H1 (cell line): ENCODE measurements around the gene FGF14. TPM values are rescaled to one million over a fixed set of nuclear protein-coding genes. Genes with fewer than 3 reads are reported as not detected.

Experiments used
- CTCF ChIA-PET: fragments of 300-600 bp; sonication (Branson Sonifier 250); formaldehyde crosslinking; loops from one replicate; lab custom pipeline; 2021; ENCODE audit not compliant: partially characterized antibody; lab: Charles Lee
- POLR2A ChIA-PET: fragments of 300-600 bp; sonication (Branson Sonifier 250); formaldehyde crosslinking; loops from one replicate; lab custom pipeline; 2021; ENCODE audit warnings: inconsistent platforms; ENCODE audit not compliant: partially characterized antibody; lab: Charles Lee
- DNase-seq, 2 experiments: peaks; one replicate each; pipeline versions ENCODE4 v3.0.0 to v3.0.0-alpha.2; 2010 to 2022; ENCODE audit warnings: low spot score in 2 of 2, low read depth in 1 of 2, mixed read lengths in 1 of 2
- FAIRE-seq: peaks from 2 replicates; lab custom pipeline; 2011; peaks lifted over from hg19 to GRCh38; lab: Jason Lieb, UNC
- H2AFZ ChIP-seq: 2 replicates; pipeline ENCODE4 v1.8.1; 2012; ENCODE audit warnings: low read length, inconsistent platforms
- H2AK5ac ChIP-seq: 2 replicates; pipeline ENCODE4 v1.6.1; 2013; ENCODE audit warnings: low read depth, low read length
- H2BK120ac ChIP-seq: replicated peaks from 2 replicates; pipeline ENCODE3; 2013; ENCODE audit warnings: low read depth, low read length, inconsistent platforms
- H2BK12ac ChIP-seq: 2 replicates; pipeline ENCODE4 v1.6.1; 2013; ENCODE audit warnings: low read depth, low read length
- H2BK15ac ChIP-seq: 2 replicates; pipeline ENCODE4 v1.6.1; 2013; ENCODE audit warnings: low read length
- H2BK20ac ChIP-seq: 2 replicates; pipeline ENCODE4 v1.6.1; 2013; ENCODE audit warnings: low read length
- H2BK5ac ChIP-seq: 2 replicates; pipeline ENCODE4 v1.6.1; 2013; ENCODE audit warnings: low read depth, low read length
- H3K14ac ChIP-seq: 2 replicates; pipeline ENCODE4 v1.6.1; 2013; ENCODE audit warnings: inconsistent platforms; ENCODE audit not compliant: insufficient read length
- H3K18ac ChIP-seq: 2 replicates; pipeline ENCODE4 v1.6.1; 2013; ENCODE audit warnings: low read length; ENCODE audit errors: extremely low read depth
- H3K23ac ChIP-seq: 2 replicates; pipeline ENCODE4 v1.6.1; 2013; ENCODE audit warnings: inconsistent platforms; ENCODE audit not compliant: insufficient read length
- H3K23me2 ChIP-seq: 2 replicates; pipeline ENCODE4 v1.6.1; 2013; ENCODE audit warnings: low read depth, low read length
- H3K27ac ChIP-seq: 2 replicates; pipeline ENCODE4 v1.6.1; 2011; ENCODE audit warnings: low read depth, low read length, inconsistent platforms
- H3K27me3 ChIP-seq, 4 experiments: replicated peaks in 1 of 4; 1 replicate in 1 of 4; 2 replicates in 3 of 4; pipeline versions ENCODE4 v1.6.1 to v1.8.1; 2011 to 2013; ENCODE audit warnings: low read length in 3 of 4, mild to moderate bottlenecking in 3 of 4, inconsistent platforms in 2 of 4, mixed read lengths in 2 of 4, moderate library complexity in 1 of 4; ENCODE audit not compliant: control insufficient read depth in 3 of 4, insufficient read depth in 3 of 4; ENCODE audit errors: extremely low read depth in 1 of 4
- H3K36me3 ChIP-seq, 4 experiments: 2 replicates each; pipeline versions ENCODE4 v1.6.1 to v1.8.1; 2011 to 2013; ENCODE audit warnings: mild to moderate bottlenecking in 4 of 4, low read length in 3 of 4, moderate library complexity in 2 of 4, control low read depth in 1 of 4, inconsistent platforms in 1 of 4; ENCODE audit not compliant: insufficient read depth in 4 of 4, control insufficient read depth in 2 of 4
- H3K4ac ChIP-seq: replicated peaks from 2 replicates; pipeline ENCODE3; 2013; ENCODE audit warnings: low read length, low read depth, mixed read lengths, inconsistent platforms; ENCODE audit not compliant: insufficient read length
- H3K4me1 ChIP-seq, 4 experiments: replicated peaks in 1 of 4; 1 replicate in 1 of 4; 2 replicates in 3 of 4; pipeline versions ENCODE4 v1.6.1 to v1.8.1; 2011 to 2013; ENCODE audit warnings: low read length in 3 of 4, inconsistent platforms in 2 of 4, mixed read lengths in 1 of 4; ENCODE audit not compliant: insufficient read depth in 4 of 4, control insufficient read depth in 3 of 4
- H3K4me2 ChIP-seq, 2 experiments: 2 replicates each; pipeline versions ENCODE4 v1.6.1 to v1.8.1; 2011 to 2013; ENCODE audit warnings: low read depth in 2 of 2, low read length in 2 of 2, control low read depth in 1 of 2, inconsistent platforms in 1 of 2, mild to moderate bottlenecking in 1 of 2; ENCODE audit not compliant: insufficient read depth in 1 of 2
- H3K4me3 ChIP-seq, 4 experiments: fragments of 200-600, 300-600 bp in 1 of 4; sonication (generic), shearing (Covaris generic), sonication (Bioruptor Twin) in 1 of 4; 2 replicates each; pipeline versions ENCODE4 v1.5.1 to v1.8.1; 2011 to 2016; ENCODE audit warnings: low read length in 4 of 4, low read depth in 3 of 4, control low read depth in 2 of 4, inconsistent platforms in 2 of 4, mild to moderate bottlenecking in 2 of 4, mixed read lengths in 1 of 4, moderate library complexity in 1 of 4; ENCODE audit not compliant: insufficient read depth in 2 of 4; ENCODE audit errors: extremely low read depth in 1 of 4
- H3K56ac ChIP-seq: replicated peaks from 2 replicates; pipeline ENCODE3; 2013; ENCODE audit warnings: low read depth, mild to moderate bottlenecking, mixed read lengths, low read length, inconsistent platforms; ENCODE audit not compliant: insufficient read length
- H3K79me1 ChIP-seq: 2 replicates; pipeline ENCODE4 v1.6.1; 2013; ENCODE audit warnings: low read depth, low read length, control low read depth
- H3K79me2 ChIP-seq, 2 experiments: 2 replicates each; pipeline versions ENCODE4 v1.6.1 to v1.8.1; 2012 to 2013; ENCODE audit warnings: low read length in 2 of 2, mild to moderate bottlenecking in 2 of 2, inconsistent platforms in 1 of 2; ENCODE audit not compliant: insufficient read depth in 2 of 2, control insufficient read depth in 1 of 2
- H3K9ac ChIP-seq, 4 experiments: replicated peaks in 1 of 4; 1 replicate in 1 of 4; 2 replicates in 3 of 4; pipeline versions ENCODE4 v1.6.1 to v1.8.1; 2011 to 2013; ENCODE audit warnings: low read depth in 3 of 4, low read length in 3 of 4, control low read depth in 2 of 4, mild to moderate bottlenecking in 2 of 4, moderate library complexity in 2 of 4, inconsistent platforms in 1 of 4; ENCODE audit errors: extremely low read depth in 1 of 4
- H3K9me3 ChIP-seq, 2 experiments: 2 replicates each; pipeline versions ENCODE4 v1.6.1 to v1.8.1; 2012 to 2013; ENCODE audit warnings: mild to moderate bottlenecking in 2 of 2, moderate library complexity in 2 of 2, control low read depth in 1 of 2, inconsistent platforms in 1 of 2, low read depth in 1 of 2, low read length in 1 of 2, mixed read lengths in 1 of 2; ENCODE audit not compliant: insufficient read depth in 2 of 2
- H4K20me1 ChIP-seq, 2 experiments: replicated peaks in 1 of 2; 2 replicates each; pipeline versions ENCODE3 to v1.8.1; 2011 to 2013; ENCODE audit warnings: inconsistent platforms in 2 of 2, low read length in 2 of 2, mild to moderate bottlenecking in 1 of 2; ENCODE audit not compliant: insufficient read depth in 2 of 2, control insufficient read depth in 1 of 2
- H4K5ac ChIP-seq: 2 replicates; pipeline ENCODE4 v1.6.1; 2013; ENCODE audit warnings: low read length, low read depth, mixed read lengths, inconsistent platforms; ENCODE audit not compliant: insufficient read length
- H4K8ac ChIP-seq: 2 replicates; pipeline ENCODE4 v1.8.0; 2013; ENCODE audit warnings: mild to moderate bottlenecking, moderate library complexity, low read length, inconsistent platforms; ENCODE audit not compliant: insufficient read depth; ENCODE audit errors: extremely low read depth
- H4K91ac ChIP-seq: replicated peaks from 2 replicates; pipeline ENCODE3; 2013; ENCODE audit warnings: low read length, mixed read lengths, inconsistent platforms; ENCODE audit not compliant: insufficient read length
- ASH2L ChIP-seq: fragments of 200-600, 300-600 bp; sonication (generic); IDR thresholded peaks from one replicate; pipeline ENCODE4 v1.7.1; 2017; ENCODE audit warnings: low read length
- ATF3 ChIP-seq: IDR thresholded peaks from 2 replicates; pipeline ENCODE4 v1.6.1; 2011; ENCODE audit warnings: low read depth, mild to moderate bottlenecking, low read length; ENCODE audit not compliant: insufficient read depth
- BCL11A ChIP-seq, 2 experiments: IDR thresholded peaks; one replicate each; pipeline ENCODE4 v1.6.1; 2011; ENCODE audit warnings: low read depth in 2 of 2, low read length in 2 of 2, mild to moderate bottlenecking in 2 of 2
- CBX8 ChIP-seq: fragments of 300-800, 300-1000 bp; sonication (generic); IDR thresholded peaks from 2 replicates; pipeline ENCODE4 v1.7.1; 2016; ENCODE audit warnings: low read depth, low read length, borderline replicate concordance
- CTBP2 ChIP-seq: IDR thresholded peaks from 2 replicates; pipeline ENCODE4 v1.7.0; 2011; ENCODE audit warnings: borderline replicate concordance, mild to moderate bottlenecking, moderate library complexity, mixed read lengths, low read length; ENCODE audit not compliant: insufficient read depth, insufficient read length
- EP300 ChIP-seq, 2 experiments: IDR thresholded peaks; 1 replicate in 1 of 2; 2 replicates in 1 of 2; pipeline ENCODE4 v1.6.1; 2011 to 2012; ENCODE audit warnings: low read depth in 2 of 2, low read length in 2 of 2, mild to moderate bottlenecking in 2 of 2, borderline replicate concordance in 1 of 2, inconsistent platforms in 1 of 2, moderate library complexity in 1 of 2
- FOSL1 ChIP-seq: IDR thresholded peaks from 2 replicates; pipeline ENCODE4 v1.6.1; 2011; ENCODE audit warnings: mild to moderate bottlenecking, low read depth, low read length, moderate library complexity; ENCODE audit not compliant: insufficient read depth
- GABPA ChIP-seq: IDR thresholded peaks from 2 replicates; pipeline ENCODE4 v1.6.1; 2011; ENCODE audit warnings: mild to moderate bottlenecking, low read length, moderate library complexity, borderline replicate concordance; ENCODE audit not compliant: insufficient read depth
- NANOG ChIP-seq: IDR thresholded peaks from 2 replicates; pipeline ENCODE4 v1.6.1; 2011; ENCODE audit warnings: low read length, low read depth, mild to moderate bottlenecking, inconsistent platforms; ENCODE audit not compliant: insufficient read depth, poor library complexity, severe bottlenecking
- POLR2AphosphoS5 ChIP-seq: IDR thresholded peaks from 2 replicates; pipeline ENCODE4 v1.6.1; 2011; ENCODE audit warnings: low read depth, low read length
- RBBP5 ChIP-seq: IDR thresholded peaks from 2 replicates; pipeline ENCODE4 v1.7.1; 2012; ENCODE audit warnings: low read depth, mild to moderate bottlenecking, inconsistent platforms, low read length, moderate library complexity, borderline replicate concordance
- SP2 ChIP-seq: IDR thresholded peaks from 2 replicates; pipeline ENCODE4 v1.6.1; 2012; ENCODE audit warnings: mild to moderate bottlenecking, low read length, inconsistent platforms
- SP4 ChIP-seq: IDR thresholded peaks from 2 replicates; pipeline ENCODE4 v1.6.1; 2012; ENCODE audit warnings: low read length, inconsistent platforms
- SUZ12 ChIP-seq: fragments of 200-600 bp; sonication (generic); IDR thresholded peaks from 2 replicates; pipeline ENCODE4 v1.6.1; 2012; ENCODE audit warnings: mild to moderate bottlenecking, inconsistent platforms, low read length, moderate library complexity, mixed read lengths
- TAF1 ChIP-seq: IDR thresholded peaks from 2 replicates; pipeline ENCODE4 v1.6.1; 2011; ENCODE audit warnings: mild to moderate bottlenecking, low read depth, low read length
- polyA plus RNA-seq, 7 experiments: library from polyadenylated mRNA; depleted of rRNA in 3 of 7; stranded (reverse) in 5 of 7; unstranded in 2 of 7; fragments of >200 nt in 5 of 7; fragments of 200-250 nt in 2 of 7; gene quantifications; 1 replicate in 5 of 7; 2 replicates in 1 of 7; 4 replicates in 1 of 7; pipeline versions ENCODE4 v1.2.1 to v1.2.3, GENCODE V29; 2011 to 2013; ENCODE audit warnings: missing spikeins in 2 of 7, mixed read lengths in 2 of 7
- total RNA-seq: library from RNA; stranded (reverse); fragmentation: NEBNext Ultra II Directional; extraction: Animal tissue kit (Norgen Biotek cat#: 25700); gene quantifications from 2 replicates; pipeline ENCODE4 v1.2.1, GENCODE V29; 2021

FGF14 gene
- total and polyA plus RNA-seq, 2 of the 8 experiments (the other 6 are each of a cell fraction or from before 2014, with no cell fraction given), result 0.05 to 0.58 TPM

- H3K9me3 ChIP-seq, result no peaks in the 10 kb centered on the region
- no peak for FAIRE-seq
- POLR2A ChIA-PET, result no interaction called here
- TF ChIP-seq NANOG, result no peak
- TF ChIP-seq POLR2AphosphoS5, result no peak
- no peak for TF ChIP-seq SP2
- TF ChIP-seq SUZ12, result no peak
- TF ChIP-seq FOSL1, result no peak
- no peak for TF ChIP-seq ATF3
- TF ChIP-seq CTBP2, result no peak
- TF ChIP-seq RBBP5, result no peak
- TF ChIP-seq EP300 (IDR thresholded peaks at IDR 0.05; ENCODE audit: borderline replicate concordance in 1 of 2, low read depth in 2 of 2, low read length in 2 of 2), result no peak
- no peak for TF ChIP-seq CBX8
- TF ChIP-seq ASH2L, result no peak
- no peak for TF ChIP-seq GABPA
- no peak for TF ChIP-seq SP4
- no peak for TF ChIP-seq TAF1
- TF ChIP-seq BCL11A (IDR thresholded peaks at IDR 0.05; ENCODE audit: low read depth in 2 of 2, low read length in 2 of 2), result no peak
Observed at GRCh38 chr13:101783554-101783953, 618.3 kb downstream of the FGF14 start.

More at GRCh38 chr13:101783554-101783953, 618.3 kb downstream of the FGF14 start:
- H3K4ac ChIP-seq, result no peak overlapping the region
- no peak for DNase-seq
- no peak overlapping the region for H3K4me2 ChIP-seq
- H4K20me1 ChIP-seq, result no peaks in the 10 kb centered on the region
- no peak overlapping the region for H2AK5ac ChIP-seq
- H3K23me2 ChIP-seq, result no peaks in the 10 kb centered on the region
- H3K9ac ChIP-seq, result no peak overlapping the region
- H3K18ac ChIP-seq, result no peak overlapping the region
- H3K23ac ChIP-seq, result no peak overlapping the region
- no peaks in the 10 kb centered on the region; a peak in 1 of 7 replicates for H3K4me1 ChIP-seq
- no peak overlapping the region for H3K56ac ChIP-seq
- no peak overlapping the region for H2BK20ac ChIP-seq
- no peak overlapping the region for H2AFZ ChIP-seq
- no peak overlapping the region for H2BK12ac ChIP-seq
- no peak overlapping the region for H4K8ac ChIP-seq
- no peak overlapping the region for H4K5ac ChIP-seq
- no peak overlapping the region for H4K91ac ChIP-seq
- no peak overlapping the region for H3K4me3 ChIP-seq
- H3K14ac ChIP-seq, result no peak overlapping the region
- H2BK5ac ChIP-seq, result no peak overlapping the region
- CTCF ChIA-PET, result interaction anchor here (1.0 to 2.9 kb wide), 2 partner anchors 156 to 157 kb away, joined by 3 to 18 read pairs; no protein-coding TSS in a partner anchor
- no peaks in the 10 kb centered on the region for H3K27me3 ChIP-seq
- H3K27ac ChIP-seq, result no peak overlapping the region
- no peaks in the 10 kb centered on the region for H3K79me2 ChIP-seq
- H3K36me3 ChIP-seq, result no peaks in the 10 kb centered on the region
- no peaks in the 10 kb centered on the region for H3K79me1 ChIP-seq
- no peak overlapping the region for H2BK15ac ChIP-seq
- no peak overlapping the region for H2BK120ac ChIP-seq
